D721Med (cell line): Measurements from ENCODE around the gene MANSC1.

ENCODE experiments used
- DNase-seq: peaks from one replicate; pipeline ENCODE4 v3.0.0; 2011; ENCODE audit warnings: low spot score; ENCODE audit not compliant: insufficient read length
- FAIRE-seq: peaks from 2 replicates; lab custom pipeline; 2011; peaks lifted over from hg19 to GRCh38; lab: Jason Lieb, UNC
- CTCF ChIP-seq: IDR thresholded peaks from 2 replicates; pipeline ENCODE4 v1.5.1; 2012; ENCODE audit warnings: mild to moderate bottlenecking, control low read depth; ENCODE audit not compliant: insufficient read depth; ENCODE audit errors: missing control alignments

MANSC1 gene

GRCh38 chr12:12297201-12297830 is 52.7 kb downstream of the MANSC1 start:
- FAIRE-seq (no peak), DNase-seq (no peak)
- no peak for TF ChIP-seq CTCF

GRCh38 chr12:12294215-12295005 is 55.6 kb downstream of the MANSC1 start:
- TF ChIP-seq CTCF = no peak
- DNase-seq = no peak
- no peak for FAIRE-seq

GRCh38 chr12:12290206-12290605 is 59.8 kb downstream of the MANSC1 start:
- no peak for TF ChIP-seq CTCF
- no peak for DNase-seq
- no peak for FAIRE-seq

DNA sequence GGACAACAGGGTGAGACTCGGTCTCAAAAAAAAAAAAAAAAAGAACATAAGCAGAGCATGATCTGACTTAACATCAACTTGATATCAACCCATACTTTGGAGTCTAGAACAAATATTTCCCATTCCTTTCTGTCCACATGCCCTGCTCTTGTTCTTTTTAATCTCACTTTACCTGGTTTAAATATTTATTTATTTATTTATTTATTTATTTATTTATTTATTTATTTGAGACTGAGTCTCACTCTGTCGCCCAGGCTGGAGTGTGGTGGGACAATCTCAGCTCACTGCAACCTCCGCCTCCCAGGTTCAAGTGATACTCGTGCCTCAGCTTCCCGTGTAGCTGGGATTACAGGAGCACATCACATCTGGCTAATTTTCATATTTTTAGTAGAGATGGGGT is 63.6 kb downstream of the MANSC1 start:
- FAIRE-seq (no peak), DNase-seq (no peak)
- no peak for TF ChIP-seq CTCF

DNA sequence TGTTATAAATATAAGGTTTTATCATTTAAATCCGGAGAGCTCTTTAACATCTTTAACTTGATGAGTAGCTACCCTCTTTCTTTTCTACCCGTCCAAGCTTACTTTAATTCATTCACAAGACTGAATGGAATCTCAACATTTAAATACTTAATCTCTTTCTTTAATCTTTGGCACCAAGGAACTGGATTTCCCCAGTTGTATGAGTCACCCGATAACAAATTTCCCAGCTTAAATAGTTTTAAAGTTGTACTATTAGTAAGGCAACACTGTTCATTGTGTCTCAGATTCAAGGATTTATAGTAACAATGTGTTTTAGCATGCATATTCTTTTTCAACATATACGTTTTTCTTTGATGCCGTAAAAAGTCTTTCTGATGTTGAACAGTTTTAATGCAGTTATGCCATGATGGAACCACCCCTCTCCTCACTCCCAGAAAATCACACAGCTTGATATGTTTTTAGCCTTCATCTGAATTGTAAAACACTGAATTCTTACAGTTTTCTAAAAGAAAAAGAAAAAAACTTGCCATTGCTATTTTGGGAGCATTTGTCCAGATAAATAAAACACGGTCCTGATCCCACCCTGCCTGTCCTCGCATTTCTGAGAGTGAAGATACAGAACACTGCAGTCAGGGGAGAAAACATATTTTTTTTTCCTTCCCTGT is 67.1 kb downstream of the MANSC1 start:
- DNase-seq (no peak), FAIRE-seq (no peak)

DNA sequence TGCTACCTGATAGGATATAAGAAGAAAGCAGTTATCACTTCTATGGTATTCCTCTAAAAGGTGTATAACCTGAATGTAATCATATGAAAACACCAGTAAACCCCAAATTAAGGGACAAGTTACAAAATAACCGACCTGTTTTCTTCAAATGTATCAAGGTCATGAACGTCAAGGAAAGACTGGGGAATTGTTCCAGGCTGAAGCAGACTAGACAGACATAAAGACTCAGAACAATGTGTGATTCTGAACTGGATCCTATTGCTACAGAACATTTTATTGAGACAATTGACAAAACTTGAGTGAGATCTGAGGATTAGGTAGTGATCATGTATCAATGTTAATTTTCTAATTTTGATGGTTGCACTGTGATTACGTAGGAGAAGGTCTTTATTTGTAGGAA is 67.8 kb downstream of the MANSC1 start:
- no peak for TF ChIP-seq CTCF
- FAIRE-seq = no peak
- no peak for DNase-seq

More for the DNA sequence above, 67.1 kb downstream of the MANSC1 start:
- TF ChIP-seq CTCF = no peak
